ENCODE measurements around the gene PRR33.

PRR33 gene

GRCh38 chr11:1864231-1864630, 27.5 kb downstream of the PRR33 start:
- H3K4me3 Mint-ChIP-seq = no peak overlapping the region
- no peaks in the 10 kb centered on the region for H3K9me3 Mint-ChIP-seq
- H3K27me3 Mint-ChIP-seq (ENCODE audit: low read depth) = no peaks in the 10 kb centered on the region
- no peak overlapping the region for H3K27ac Mint-ChIP-seq
- DNase-seq (ENCODE audit: low spot score) = no peak
- H3K4me1 Mint-ChIP-seq (ENCODE audit: low read depth) = peaks cover 4% of the 10 kb centered on the region
- H3K36me3 Mint-ChIP-seq (ENCODE audit: low read depth) = peaks cover 6% of the 10 kb centered on the region

GRCh38 chr11:1863352-1864216, 28.1 kb downstream of the PRR33 start:
- peaks cover 5% of the 10 kb centered on the region for H3K36me3 Mint-ChIP-seq (ENCODE audit: low read depth)
- H3K9me3 Mint-ChIP-seq = no peaks in the 10 kb centered on the region
- no peaks in the 10 kb centered on the region for H3K27me3 Mint-ChIP-seq (ENCODE audit: low read depth)
- no peak overlapping the region for H3K27ac Mint-ChIP-seq
- DNase-seq (ENCODE audit: low spot score) = no peak
- no peaks in the 10 kb centered on the region for H3K4me1 Mint-ChIP-seq (ENCODE audit: low read depth)
- H3K4me3 Mint-ChIP-seq = no peak overlapping the region

GRCh38 chr11:1862588-1863351, 28.9 kb downstream of the PRR33 start:
- H3K4me3 Mint-ChIP-seq = no peak overlapping the region
- DNase-seq (ENCODE audit: low spot score) = no peak
- no peaks in the 10 kb centered on the region for H3K9me3 Mint-ChIP-seq
- H3K4me1 Mint-ChIP-seq (ENCODE audit: low read depth) = no peaks in the 10 kb centered on the region
- peaks cover 5% of the 10 kb centered on the region for H3K36me3 Mint-ChIP-seq (ENCODE audit: low read depth)
- no peaks in the 10 kb centered on the region for H3K27me3 Mint-ChIP-seq (ENCODE audit: low read depth)
- no peak overlapping the region for H3K27ac Mint-ChIP-seq

- peaks cover 5% of the 10 kb centered on the region for H3K36me3 Mint-ChIP-seq (ENCODE audit: low read depth)
- H3K9me3 Mint-ChIP-seq = no peaks in the 10 kb centered on the region
- H3K4me1 Mint-ChIP-seq (ENCODE audit: low read depth) = no peaks in the 10 kb centered on the region
- H3K27me3 Mint-ChIP-seq (ENCODE audit: low read depth) = no peaks in the 10 kb centered on the region
- DNase-seq (ENCODE audit: low spot score) = no peak
- no peak overlapping the region for H3K27ac Mint-ChIP-seq
- H3K4me3 Mint-ChIP-seq = no peak overlapping the region
Measured at GRCh38 chr11:1861435-1862411, 30.0 kb downstream of the PRR33 start.

GRCh38 chr11:1860108-1860507, 31.6 kb downstream of the PRR33 start:
- Mint-ChIP-seq H3K27me3 (ENCODE audit: low read depth) (no peaks in the 10 kb centered on the region), H3K4me3 (no peak overlapping the region), H3K36me3 (ENCODE audit: low read depth) (peaks cover 5% of the 10 kb centered on the region), H3K27ac (no peak overlapping the region), H3K9me3 (no peaks in the 10 kb centered on the region), H3K4me1 (ENCODE audit: low read depth) (no peaks in the 10 kb centered on the region)
- no peak for DNase-seq (ENCODE audit: low spot score)

GRCh38 chr11:1859004-1859403, 32.7 kb downstream of the PRR33 start:
- Mint-ChIP-seq H3K36me3 (ENCODE audit: low read depth) (peaks cover 11% of the 10 kb centered on the region), H3K4me1 (ENCODE audit: low read depth) (no peaks in the 10 kb centered on the region), H3K27me3 (ENCODE audit: low read depth) (no peaks in the 10 kb centered on the region), H3K4me3 (no peak overlapping the region), H3K27ac (no peak overlapping the region), H3K9me3 (no peaks in the 10 kb centered on the region)
- no peak for DNase-seq (ENCODE audit: low spot score)

GRCh38 chr11:1858576-1858975, 33.1 kb downstream of the PRR33 start:
- Mint-ChIP-seq H3K4me3 (no peak overlapping the region), H3K4me1 (ENCODE audit: low read depth) (no peaks in the 10 kb centered on the region), H3K36me3 (ENCODE audit: low read depth) (peaks cover 15% of the 10 kb centered on the region), H3K27me3 (ENCODE audit: low read depth) (no peaks in the 10 kb centered on the region), H3K27ac (no peak overlapping the region), H3K9me3 (no peaks in the 10 kb centered on the region)
- no peak for DNase-seq (ENCODE audit: low spot score)

- DNase-seq (ENCODE audit: low spot score) = no peak
- Mint-ChIP-seq H3K27ac (no peak overlapping the region), H3K9me3 (no peaks in the 10 kb centered on the region), H3K4me3 (no peak overlapping the region), H3K27me3 (ENCODE audit: low read depth) (no peaks in the 10 kb centered on the region), H3K36me3 (ENCODE audit: low read depth) (peaks cover 18% of the 10 kb centered on the region), H3K4me1 (ENCODE audit: low read depth) (no peaks in the 10 kb centered on the region)
Measured at GRCh38 chr11:1858154-1858553, 33.5 kb downstream of the PRR33 start.

- H3K9me3 Mint-ChIP-seq = no peaks in the 10 kb centered on the region
- H3K27ac Mint-ChIP-seq = no peak overlapping the region
- peaks cover 21% of the 10 kb centered on the region for H3K36me3 Mint-ChIP-seq (ENCODE audit: low read depth)
- H3K4me1 Mint-ChIP-seq (ENCODE audit: low read depth) = peaks cover 10% of the 10 kb centered on the region
- DNase-seq (ENCODE audit: low spot score) = no peak
- H3K27me3 Mint-ChIP-seq (ENCODE audit: low read depth) = no peaks in the 10 kb centered on the region
- no peak overlapping the region for H3K4me3 Mint-ChIP-seq
Measured at GRCh38 chr11:1857064-1857463, 34.6 kb downstream of the PRR33 start.

- Mint-ChIP-seq H3K4me1 (ENCODE audit: low read depth) (peaks cover 12% of the 10 kb centered on the region), H3K9me3 (no peaks in the 10 kb centered on the region), H3K27me3 (ENCODE audit: low read depth) (no peaks in the 10 kb centered on the region), H3K36me3 (ENCODE audit: low read depth) (peaks cover 21% of the 10 kb centered on the region), H3K27ac (peak overlapping the region; percentile 34), H3K4me3 (peak overlapping the region; percentile 44)
- no peak for DNase-seq (ENCODE audit: low spot score)
Measured at GRCh38 chr11:1856306-1857005, 35.2 kb downstream of the PRR33 start.

GRCh38 chr11:1855886-1856265, 35.8 kb downstream of the PRR33 start:
- Mint-ChIP-seq H3K36me3 (ENCODE audit: low read depth) (peaks cover 21% of the 10 kb centered on the region), H3K4me1 (ENCODE audit: low read depth) (peaks cover 15% of the 10 kb centered on the region), H3K27ac (peak overlapping the region; percentile 34), H3K27me3 (ENCODE audit: low read depth) (no peaks in the 10 kb centered on the region), H3K4me3 (peak overlapping the region; percentile 98), H3K9me3 (no peaks in the 10 kb centered on the region)
- DNase-seq (ENCODE audit: low spot score) = no peak

GRCh38 chr11:1854949-1855885, 36.5 kb downstream of the PRR33 start:
- H3K36me3 Mint-ChIP-seq (ENCODE audit: low read depth) = peaks cover 21% of the 10 kb centered on the region
- no peaks in the 10 kb centered on the region for H3K9me3 Mint-ChIP-seq
- H3K4me1 Mint-ChIP-seq (ENCODE audit: low read depth) = peaks cover 21% of the 10 kb centered on the region
- peak; percentile 78 for DNase-seq (ENCODE audit: low spot score)
- H3K27me3 Mint-ChIP-seq (ENCODE audit: low read depth) = no peaks in the 10 kb centered on the region
- peak overlapping the region; percentile 98 for H3K4me3 Mint-ChIP-seq
- H3K27ac Mint-ChIP-seq = no peak overlapping the region
